HG03442 (cell line): ENCODE results near the gene UNC45A.
"Not testable (repeated sequence)": the region's sequence is repeated elsewhere in the genome, so short reads cannot be mapped to it uniquely, and the experiment has no call there.

Source experiments
- ATAC-seq: cut with Tn5 transposase; IDR thresholded peaks from one replicate; pipeline ENCODE4 v1.9.1; 2021; ENCODE audit warnings: mild to moderate bottlenecking, moderate library complexity; ENCODE audit not compliant: unreplicated experiment

The UNC45A gene

DNA sequence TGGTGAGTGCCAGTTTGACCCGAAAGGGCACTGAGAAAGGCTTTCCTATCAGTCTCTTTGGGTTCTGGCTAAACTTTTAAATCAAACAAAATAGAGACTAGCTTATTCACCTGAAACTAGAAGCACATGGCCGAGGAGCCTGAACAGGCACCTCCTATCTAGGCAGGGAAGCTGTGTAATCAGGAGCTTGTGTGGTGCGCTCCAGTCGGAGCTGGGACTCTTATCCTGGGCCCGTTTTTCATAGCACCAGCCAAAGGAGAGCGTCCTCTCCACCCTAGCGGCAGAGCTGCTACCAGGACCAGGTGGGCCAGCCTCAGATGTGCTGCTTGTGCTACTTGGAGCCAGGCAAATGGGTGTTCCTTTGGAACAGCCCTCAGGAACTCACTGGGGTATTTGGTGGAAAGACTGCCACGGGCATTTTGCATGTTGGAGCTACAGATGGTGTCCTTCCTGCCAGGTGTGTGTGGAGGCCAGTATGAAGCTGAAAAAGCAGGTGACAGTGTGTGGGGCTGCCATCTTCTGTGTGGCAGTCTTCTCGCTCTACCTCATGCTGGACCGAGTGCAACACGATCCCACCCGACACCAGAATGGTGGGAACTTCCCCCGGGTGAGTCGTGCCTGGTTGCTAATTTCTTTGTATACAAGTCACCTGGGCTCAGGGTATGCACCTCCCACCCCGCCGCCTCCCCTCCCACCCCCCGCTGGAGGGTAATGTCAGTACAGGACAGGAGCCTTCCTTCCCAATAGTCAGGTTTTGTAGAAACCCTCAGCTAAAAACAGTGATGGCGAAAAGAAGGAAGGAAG, 31.1 kb upstream of the UNC45A start:
- ATAC-seq, result no peak

DNA sequence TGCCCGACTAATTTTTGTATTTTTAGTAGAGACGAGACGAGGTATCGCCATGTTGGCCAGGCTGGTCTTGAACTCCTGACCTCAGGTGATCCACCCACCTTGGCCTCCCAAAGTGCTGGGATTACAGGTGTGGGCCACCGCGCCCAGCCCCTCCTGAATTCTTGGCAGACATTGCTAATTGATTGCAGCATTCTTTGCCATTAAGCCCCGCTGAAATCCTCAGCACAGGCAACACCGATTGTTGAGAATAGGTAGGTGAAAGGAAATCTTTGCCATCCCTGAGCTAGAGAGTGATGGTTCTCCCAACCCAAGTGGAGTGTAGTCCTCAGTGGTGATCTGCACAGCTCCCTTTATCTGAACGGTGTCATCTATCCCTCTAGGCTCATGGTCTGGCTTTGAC, 30.3 kb upstream of the UNC45A start:
- no peak for ATAC-seq

GRCh38 chr15:90905306-90906180, 29.5 kb upstream of the UNC45A start:
- ATAC-seq, result no peak

GRCh38 chr15:90906181-90906849, 28.8 kb upstream of the UNC45A start:
- ATAC-seq, result no peak

DNA sequence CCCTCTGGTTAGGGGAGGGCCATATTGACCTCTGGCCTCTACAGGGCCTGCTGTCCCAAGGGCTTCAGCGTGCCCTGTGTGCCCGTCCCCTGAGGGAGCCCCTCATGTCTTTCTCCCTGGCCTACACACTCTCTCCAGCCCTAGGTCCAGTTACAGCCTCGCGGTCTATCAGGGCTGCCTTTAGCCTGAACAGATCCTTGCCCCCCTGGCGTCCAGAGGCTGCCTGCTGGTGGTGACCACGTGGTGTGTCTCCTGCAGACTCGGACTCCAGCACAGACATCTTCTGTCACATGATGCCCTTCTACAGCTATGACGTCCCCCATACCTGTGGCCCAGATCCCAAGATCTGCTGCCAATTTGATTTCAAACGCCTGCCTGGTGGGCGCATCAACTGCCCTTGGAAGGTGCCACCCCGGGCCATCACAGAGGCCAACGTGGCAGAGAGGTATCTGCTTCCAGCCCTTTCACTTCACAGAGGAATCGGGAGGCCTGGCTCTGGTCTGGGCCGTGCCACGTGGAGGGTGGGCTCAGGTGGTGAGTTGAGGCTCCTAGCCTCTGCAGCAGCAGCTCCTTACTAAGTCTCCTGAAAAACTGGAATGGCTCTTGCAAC, 27.9 kb upstream of the UNC45A start:
- ATAC-seq, result no peak

GRCh38 chr15:90907838-90908507, 27.1 kb upstream of the UNC45A start:
- ATAC-seq, result no peak

DNA sequence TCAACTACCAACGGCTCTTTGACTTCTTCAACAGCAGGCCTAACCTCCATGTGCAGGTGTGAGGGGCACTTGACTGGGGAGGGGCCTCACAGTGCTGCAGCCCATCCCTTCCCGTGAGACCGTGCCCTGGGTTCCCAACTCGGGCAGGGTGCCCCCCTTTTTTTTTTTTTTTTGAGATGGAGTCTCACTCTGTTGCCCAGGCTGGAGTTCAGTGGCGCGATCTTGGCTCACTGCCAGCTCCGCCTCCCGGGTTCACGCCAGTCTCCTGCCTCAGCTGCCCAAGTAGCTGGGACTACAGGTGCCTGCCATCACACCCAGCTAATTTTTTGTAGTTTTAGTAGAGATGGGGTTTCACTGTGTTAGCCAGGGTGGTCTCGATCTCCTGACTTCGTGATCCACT, 25.6 kb upstream of the UNC45A start:
- ATAC-seq, result not testable (repeated sequence)

DNA sequence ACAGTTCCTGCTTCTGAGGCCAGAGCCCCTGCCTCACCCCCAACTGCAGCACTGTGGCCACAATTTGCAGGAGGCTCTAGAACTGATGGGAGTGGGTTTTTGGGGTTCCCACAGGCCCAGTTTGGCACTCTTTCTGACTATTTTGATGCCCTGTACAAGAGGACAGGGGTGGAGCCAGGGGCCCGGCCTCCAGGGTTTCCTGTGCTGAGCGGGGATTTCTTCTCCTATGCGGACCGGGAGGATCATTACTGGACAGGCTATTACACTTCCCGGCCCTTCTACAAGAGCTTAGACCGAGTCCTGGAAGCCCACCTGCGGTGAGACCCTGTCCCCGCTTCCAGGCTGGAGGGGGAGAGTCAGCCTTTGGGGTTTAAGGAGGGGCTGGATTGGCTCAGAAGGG, 25.1 kb upstream of the UNC45A start:
- no peak for ATAC-seq

DNA sequence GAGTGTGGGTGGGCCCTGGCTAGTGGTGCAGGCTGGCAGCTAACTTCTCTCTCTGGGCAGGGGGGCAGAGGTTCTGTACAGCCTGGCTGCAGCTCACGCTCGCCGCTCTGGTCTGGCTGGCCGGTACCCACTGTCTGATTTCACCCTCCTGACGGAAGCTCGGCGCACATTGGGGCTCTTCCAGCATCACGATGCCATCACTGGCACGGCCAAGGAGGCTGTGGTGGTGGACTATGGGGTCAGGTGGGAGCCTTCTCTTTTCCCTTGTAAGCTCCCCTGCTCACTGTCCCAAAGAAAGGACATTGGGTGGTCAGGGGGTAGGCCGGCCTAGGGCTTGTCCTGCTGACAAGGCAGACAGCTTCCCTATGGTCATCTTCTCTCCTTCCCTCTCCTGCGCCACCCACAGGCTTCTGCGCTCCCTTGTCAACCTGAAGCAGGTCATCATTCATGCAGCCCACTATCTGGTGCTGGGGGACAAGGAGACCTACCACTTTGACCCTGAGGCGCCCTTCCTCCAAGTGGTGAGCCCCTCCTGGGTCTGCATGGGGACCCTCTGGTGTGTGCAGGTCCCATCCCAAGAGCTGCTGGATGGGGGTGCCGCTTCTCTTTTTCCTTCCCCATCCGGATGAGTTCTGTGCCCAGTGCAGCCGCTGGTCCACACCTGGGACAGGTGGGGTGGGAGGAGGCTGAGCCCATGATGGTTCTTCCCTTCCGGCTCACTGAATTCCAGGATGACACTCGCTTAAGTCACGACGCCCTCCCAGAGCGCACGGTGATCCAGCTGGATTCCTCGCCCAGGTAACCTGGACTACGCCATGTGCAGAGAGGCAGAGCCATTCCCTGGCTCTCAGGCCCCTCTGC, 24.4 kb upstream of the UNC45A start:
- no peak for ATAC-seq

DNA sequence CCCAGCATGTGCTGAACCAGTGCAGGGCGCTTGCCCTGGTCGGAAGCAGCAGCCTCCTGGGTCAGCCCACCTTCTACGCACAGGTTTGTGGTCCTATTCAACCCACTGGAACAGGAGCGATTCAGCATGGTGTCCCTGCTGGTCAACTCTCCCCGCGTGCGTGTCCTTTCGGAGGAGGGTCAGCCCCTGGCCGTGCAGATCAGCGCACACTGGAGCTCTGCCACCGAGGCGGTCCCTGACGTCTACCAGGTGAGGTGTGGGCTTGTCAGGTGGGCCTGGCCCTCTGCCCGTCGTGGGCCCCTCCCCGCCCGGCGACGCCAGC, 23.8 kb upstream of the UNC45A start:
- ATAC-seq, result no peak

GRCh38 chr15:90911906-90912769, 22.9 kb upstream of the UNC45A start:
- ATAC-seq, result no peak

- no peak for ATAC-seq
Measured at GRCh38 chr15:90912770-90913075, 22.4 kb upstream of the UNC45A start.

GRCh38 chr15:90913398-90913944, 21.6 kb upstream of the UNC45A start:
- no peak for ATAC-seq

DNA sequence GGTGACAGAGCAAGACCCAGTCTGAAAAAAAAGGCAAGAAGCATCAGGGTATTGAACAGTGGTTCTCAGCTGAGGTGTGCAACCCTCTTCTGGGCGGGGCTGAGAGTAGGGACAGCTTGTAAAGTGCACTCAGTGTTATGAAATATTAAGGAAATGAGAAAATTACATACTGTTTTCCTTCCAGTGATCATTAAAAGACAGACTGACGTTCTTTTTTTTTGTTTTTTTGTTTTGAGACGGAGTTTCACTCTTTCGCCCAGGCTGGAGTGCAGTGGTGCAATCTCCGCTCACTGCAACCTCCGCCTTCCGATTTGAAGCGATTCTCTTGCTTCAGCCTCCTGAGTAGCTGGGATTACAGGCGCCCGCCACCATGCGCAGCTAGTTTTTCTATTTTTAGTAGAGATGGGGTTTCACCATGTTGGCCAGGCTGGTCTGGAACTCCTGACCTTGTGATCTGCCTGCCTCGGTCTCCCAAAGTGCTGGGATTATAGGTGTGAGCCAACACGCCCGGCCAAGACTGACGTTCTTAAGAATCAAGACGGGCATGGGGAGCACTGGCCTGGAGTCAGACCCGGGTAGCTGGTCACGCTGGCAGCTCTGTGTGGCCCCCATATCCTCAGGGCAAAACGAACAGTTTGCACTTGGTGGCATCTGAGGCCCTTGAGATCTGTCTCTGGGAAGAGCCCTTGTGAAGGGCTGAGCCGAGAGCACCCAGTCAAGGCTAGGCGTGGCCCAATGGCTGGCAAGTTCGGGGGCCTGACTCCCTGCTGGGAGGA, 20.6 kb upstream of the UNC45A start:
- ATAC-seq, result no peak

- ATAC-seq, result no peak
Measured at GRCh38 chr15:90915216-90915807, 19.8 kb upstream of the UNC45A start.

DNA sequence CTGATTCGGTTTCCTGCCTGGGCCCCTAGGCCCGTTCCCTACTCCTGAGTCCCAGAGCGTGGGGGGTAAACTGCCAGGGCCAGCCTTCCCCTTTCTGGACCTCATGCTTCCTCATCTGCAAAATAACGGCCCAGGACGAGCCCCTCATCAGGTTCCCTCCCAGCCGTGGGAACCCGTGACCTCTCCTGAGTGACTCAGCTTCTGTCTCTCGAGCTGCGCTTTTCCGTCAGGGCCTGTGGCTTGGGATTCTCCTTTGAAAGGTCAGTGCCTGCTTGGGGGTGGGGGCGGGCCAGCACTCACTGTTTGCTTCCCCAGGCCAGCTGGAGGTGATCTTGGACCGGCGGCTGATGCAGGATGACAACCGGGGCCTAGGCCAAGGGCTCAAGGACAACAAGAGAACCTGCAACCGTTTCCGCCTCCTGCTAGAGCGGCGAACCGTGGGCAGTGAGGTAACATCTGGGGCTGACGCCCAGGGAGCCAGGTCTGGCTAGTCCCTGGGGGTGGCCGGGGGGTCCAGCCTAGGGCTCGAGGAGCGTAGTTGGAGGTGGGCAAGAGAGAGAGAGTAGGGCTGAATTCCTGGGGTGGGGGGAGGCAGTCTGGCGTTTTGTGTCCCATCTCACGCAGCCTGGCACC, 19.2 kb upstream of the UNC45A start:
- no peak for ATAC-seq

DNA sequence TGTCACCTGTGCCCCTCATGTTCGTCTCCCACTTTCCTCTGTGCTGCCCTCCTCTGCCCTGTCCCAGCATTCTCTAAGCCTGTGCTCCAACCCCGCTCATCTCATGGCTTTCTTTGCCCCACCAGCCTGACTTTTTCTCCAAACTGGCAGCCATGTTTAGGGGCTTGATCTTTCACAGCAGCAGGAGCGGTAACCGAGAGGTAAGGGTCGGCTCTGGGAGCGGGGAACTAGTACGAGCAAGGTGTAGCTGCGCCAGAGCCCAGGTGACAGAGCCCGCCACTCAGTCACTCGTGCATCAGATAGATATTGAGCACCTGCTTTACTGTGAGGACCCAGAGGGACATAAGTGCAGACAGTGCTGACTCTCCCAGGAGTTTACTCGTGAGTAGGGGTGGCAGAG, 18.6 kb upstream of the UNC45A start:
- no peak for ATAC-seq
